Measurements from ENCODE around the gene C9orf85. TPM values are rescaled to one million over a fixed set of nuclear protein-coding genes. Genes with fewer than 3 reads are reported as not detected.

C9orf85 gene
- total and polyA plus RNA-seq, 2 of the 8 experiments (the other 6 are each of a cell fraction or from before 2014, with no cell fraction given) = 6.3 to 14.5 TPM

DNA sequence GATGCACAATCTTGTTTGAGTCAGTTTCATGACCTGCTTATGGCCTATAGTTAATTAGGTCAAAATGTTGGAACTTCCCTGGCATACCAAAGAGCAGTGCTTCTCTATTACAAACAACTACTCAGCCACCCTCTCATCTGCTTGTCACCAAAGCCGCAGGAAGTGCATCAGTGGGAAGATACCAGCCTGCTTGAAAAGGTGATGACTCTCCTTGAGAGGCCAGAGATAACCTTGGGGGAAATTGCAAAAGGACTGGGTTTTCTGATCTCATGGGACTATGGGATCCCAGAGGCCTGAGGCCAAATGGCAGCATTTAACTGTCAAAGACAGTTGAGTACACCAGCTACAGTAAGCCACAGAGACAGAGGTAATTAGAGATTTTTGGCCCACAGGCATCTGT, 79.0 kb downstream of the C9orf85 start:
- H3K79me2 ChIP-seq (ENCODE audit: control insufficient read depth in 1 of 2, insufficient read depth in 2 of 2, low read length in 2 of 2) = no peaks in the 10 kb centered on the region
- DNase-seq (ENCODE audit: low read depth in 1 of 2, low spot score in 2 of 2) (no peak), FAIRE-seq (no peak)
- no peak overlapping the region for H2AFZ ChIP-seq (ENCODE audit: low read length)
- H3K27me3 ChIP-seq (replicated peaks in 1 of 4; ENCODE audit: control insufficient read depth in 3 of 4, extremely low read depth in 1 of 4, insufficient read depth in 3 of 4, low read length in 3 of 4) = no peaks in the 10 kb centered on the region
- POLR2A ChIA-PET (ENCODE audit: partially characterized antibody) = interaction anchor here (0.6 kb wide), 1 partner anchor 173 kb away, joined by 3 read pairs; no protein-coding TSS in a partner anchor
- no peaks in the 10 kb centered on the region for H3K79me1 ChIP-seq (ENCODE audit: low read depth, low read length)
- peaks cover 0 to under 1% (median under 1%) of the 10 kb centered on the region in 4 experiments; a peak in 3 of 7 replicates for H3K4me1 ChIP-seq (replicated peaks in 1 of 4; ENCODE audit: control insufficient read depth in 3 of 4, insufficient read depth in 4 of 4, low read length in 3 of 4)
- no peaks in the 10 kb centered on the region for H3K36me3 ChIP-seq (ENCODE audit: control insufficient read depth in 2 of 4, insufficient read depth in 4 of 4, low read length in 3 of 4)
- H3K23ac ChIP-seq (ENCODE audit: insufficient read length) = no peak overlapping the region
- no peak overlapping the region for H3K4ac ChIP-seq (replicated peaks; ENCODE audit: insufficient read length, low read depth, low read length)
- no peak overlapping the region for H3K56ac ChIP-seq (replicated peaks; ENCODE audit: insufficient read length, low read depth, low read length)
- no peak overlapping the region for H3K4me3 ChIP-seq (ENCODE audit: extremely low read depth in 1 of 4, insufficient read depth in 2 of 4, low read depth in 3 of 4, low read length in 4 of 4)
- no peak overlapping the region for H3K18ac ChIP-seq (ENCODE audit: extremely low read depth, low read length)
- no peak overlapping the region for H3K4me2 ChIP-seq (ENCODE audit: insufficient read depth in 1 of 2, low read depth in 2 of 2, low read length in 2 of 2)
- no peak overlapping the region for H3K9ac ChIP-seq (replicated peaks in 1 of 4; ENCODE audit: extremely low read depth in 1 of 4, low read depth in 3 of 4, low read length in 3 of 4)
- H3K27ac ChIP-seq (ENCODE audit: low read depth, low read length) = no peak overlapping the region
- H3K14ac ChIP-seq (ENCODE audit: insufficient read length) = no peak overlapping the region
- no peak overlapping the region for H2AK5ac ChIP-seq (ENCODE audit: low read depth, low read length)
- no peak overlapping the region for H4K91ac ChIP-seq (replicated peaks; ENCODE audit: insufficient read length, low read length)
- WGBS, 2 experiments (ENCODE audit: extremely low coverage in 1 of 2, insufficient coverage in 1 of 2, insufficient read length in 1 of 2, insufficient replicate concordance in 2 of 2, low coverage in 1 of 2, low lambda C conversion rate in 2 of 2, missing lambda C conversion rate in 1 of 2) = 90% methylated on average over 1 of the region's 1 CpG; no CpG with 5 or more reads in 1 of the 2 experiments
- H2BK20ac ChIP-seq (ENCODE audit: low read length) = no peak overlapping the region
- H4K5ac ChIP-seq (ENCODE audit: insufficient read length, low read depth, low read length) = no peak overlapping the region
- no peaks in the 10 kb centered on the region for H3K9me3 ChIP-seq (ENCODE audit: insufficient read depth in 2 of 2, low read depth in 1 of 2, low read length in 1 of 2)
- H2BK5ac ChIP-seq (ENCODE audit: low read depth, low read length) = no peak overlapping the region
- CTCF ChIA-PET (ENCODE audit: partially characterized antibody) = interaction anchor here (0.5 to 1.5 kb wide), 3 partner anchors 34 to 171 kb away, joined by 3 read pairs; no protein-coding TSS in a partner anchor
- H2BK12ac ChIP-seq (ENCODE audit: low read depth, low read length) = no peak overlapping the region
- no peak overlapping the region for H2BK120ac ChIP-seq (replicated peaks; ENCODE audit: low read depth, low read length)
- H3K23me2 ChIP-seq (ENCODE audit: low read depth, low read length) = no peaks in the 10 kb centered on the region
- H4K20me1 ChIP-seq (replicated peaks in 1 of 2; ENCODE audit: control insufficient read depth in 1 of 2, insufficient read depth in 2 of 2, low read length in 2 of 2) = no peaks in the 10 kb centered on the region
- H2BK15ac ChIP-seq (ENCODE audit: low read length) = no peak overlapping the region
- H4K8ac ChIP-seq (ENCODE audit: extremely low read depth, insufficient read depth, low read length) = no peak overlapping the region
- TF ChIP-seq POU5F1 (IDR thresholded peaks at IDR 0.05; ENCODE audit: low read depth, low read length) = no peak
- TF ChIP-seq KDM4A (IDR thresholded peaks at IDR 0.05; ENCODE audit: low read depth, low read length, severe bottlenecking) = no peak
- no peak for TF ChIP-seq HDAC2 (IDR thresholded peaks at IDR 0.05; ENCODE audit: borderline replicate concordance in 1 of 2, low read depth in 2 of 2, low read length in 2 of 2)
- TF ChIP-seq SIRT6 (IDR thresholded peaks at IDR 0.05; ENCODE audit: low read length) = no peak
- no peak for TF ChIP-seq SUZ12 (IDR thresholded peaks at IDR 0.05; ENCODE audit: low read length)
- TF ChIP-seq, protein P1, sequence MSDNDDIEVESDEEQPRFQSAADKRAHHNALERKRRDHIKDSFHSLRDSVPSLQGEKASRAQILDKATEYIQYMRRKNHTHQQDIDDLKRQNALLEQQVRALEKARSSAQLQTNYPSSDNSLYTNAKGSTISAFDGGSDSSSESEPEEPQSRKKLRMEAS (IDR thresholded peaks at IDR 0.05) = no peak
- TF ChIP-seq SIX5 (IDR thresholded peaks at IDR 0.05; ENCODE audit: low read depth, low read length) = no peak
- TF ChIP-seq POLR2AphosphoS5 (IDR thresholded peaks at IDR 0.05; ENCODE audit: low read depth, low read length) = no peak
- no peak for TF ChIP-seq TAF1 (IDR thresholded peaks at IDR 0.05; ENCODE audit: low read depth, low read length)
- no peak for TF ChIP-seq KDM1A (IDR thresholded peaks at IDR 0.05; ENCODE audit: borderline replicate concordance, low read length)
- TF ChIP-seq, protein P2, sequence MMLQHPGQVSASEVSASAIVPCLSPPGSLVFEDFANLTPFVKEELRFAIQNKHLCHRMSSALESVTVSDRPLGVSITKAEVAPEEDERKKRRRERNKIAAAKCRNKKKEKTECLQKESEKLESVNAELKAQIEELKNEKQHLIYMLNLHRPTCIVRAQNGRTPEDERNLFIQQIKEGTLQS (IDR thresholded peaks at IDR 0.05; ENCODE audit: insufficient read depth, low read depth, low read length) = no peak
- TF ChIP-seq SAP30 (IDR thresholded peaks at IDR 0.05; ENCODE audit: insufficient read depth, insufficient replicate concordance, low read length) = no peak
- TF ChIP-seq BRCA1 (IDR thresholded peaks at IDR 0.05; ENCODE audit: low read depth, low read length) = no peak
- TF ChIP-seq NRF1 (IDR thresholded peaks at IDR 0.05; ENCODE audit: low read depth, low read length) = no peak
